ENCODE measurements around the gene SLC23A2. TPM values are rescaled to one million over a fixed set of nuclear protein-coding genes. Genes with fewer than 3 reads are reported as not detected.

SLC23A2 gene
- total RNA-seq, 1 experiment from 2014 or later, result 16.3 TPM

- Histone ChIP-seq H3K4me1 (ENCODE audit: control insufficient read depth in 1 of 2, insufficient read depth in 2 of 2, low read length in 2 of 2) (no peaks in the 10 kb centered on the region), H3K9me3 (ENCODE audit: control insufficient read depth in 1 of 2, insufficient read depth in 1 of 2, low read depth in 1 of 2, low read length in 2 of 2) (no peaks in the 10 kb centered on the region), H3K79me2 (ENCODE audit: insufficient read depth, low read length) (no peaks in the 10 kb centered on the region), H3K4me2 (ENCODE audit: low read length) (no peak overlapping the region), H3K4me3 (replicated peaks in 1 of 2; ENCODE audit: low read depth in 1 of 2, low read length in 2 of 2) (no peak overlapping the region), H3K27me3 (ENCODE audit: insufficient read depth, low read length) (no peaks in the 10 kb centered on the region), H3K9ac (ENCODE audit: low read length) (no peak overlapping the region), H3K36me3 (ENCODE audit: control insufficient read depth in 1 of 2, insufficient read depth in 2 of 2, low read length in 2 of 2) (peaks cover 2 to 22% of the 10 kb centered on the region in 2 experiments; a peak in 3 of 4 replicates), H3K27ac (ENCODE audit: low read depth, low read length) (no peak overlapping the region), H4K20me1 (ENCODE audit: insufficient read depth) (no peaks in the 10 kb centered on the region), H2AFZ (ENCODE audit: low read depth, low read length, poor library complexity, severe bottlenecking) (no peak overlapping the region), H3K9me2 (ENCODE audit: insufficient read depth) (no peaks in the 10 kb centered on the region)
- TF ChIP-seq EGR1 (IDR thresholded peaks at IDR 0.05; ENCODE audit: low read depth) (no peak), SRF (IDR thresholded peaks at IDR 0.05; ENCODE audit: low read depth) (no peak), YY1 (IDR thresholded peaks at IDR 0.05; ENCODE audit: extremely low read depth, insufficient replicate concordance, low read depth, low read length) (no peak), CEBPB (IDR thresholded peaks at IDR 0.05; ENCODE audit: low read depth) (no peak), SP1 (IDR thresholded peaks at IDR 0.05; ENCODE audit: low read depth) (no peak), POLR2AphosphoS5 (IDR thresholded peaks at IDR 0.05; ENCODE audit: low read depth, low read length) (no peak), ATF3 (IDR thresholded peaks at IDR 0.05) (no peak), EZH2phosphoT487 (IDR thresholded peaks at IDR 0.05; ENCODE audit: borderline replicate concordance) (no peak), CTCF (IDR thresholded peaks at IDR 0.05 in 2 of 3, conservative IDR thresholded peaks at IDR 0.05 in 1 of 3; ENCODE audit: borderline replicate concordance in 1 of 3, insufficient read depth in 1 of 3, low read depth in 2 of 3, low read length in 2 of 3) (no peak), MAX (IDR thresholded peaks at IDR 0.05) (no peak), TCF7L2 (IDR thresholded peaks at IDR 0.05; ENCODE audit: borderline replicate concordance, extremely low read depth, insufficient read depth, insufficient read length) (no peak), REST (IDR thresholded peaks at IDR 0.05; ENCODE audit: low read depth) (no peak), ZFX (IDR thresholded peaks at IDR 0.05) (no peak)
- intact Hi-C loops (cut with micrococcal nuclease), result no loop called here
- ChIA-PET RAD21 (ENCODE audit: low non-redundant PET in 1 of 2, low total read pairs in 2 of 2, uncharacterized antibody in 2 of 2, unreplicated experiment in 2 of 2) (no interaction called here), CTCF (no interaction called here), POLR2A (no interaction called here)
- ATAC-seq (no peak), DNase-seq (ENCODE audit: low read depth, low spot score) (no peak)
- BruUV-seq (replicated peaks), result no TSS peak
Observed at GRCh38 chr20:4869290-4870193, 131.8 kb downstream of the SLC23A2 start.
